Right kidney (tissue), 9 donors: ENCODE results near the gene MTMR1.
A peak's percentile ranks its signal among the peaks of the same experiment; 100 is the strongest.

Experiments
- DNase-seq: peaks from one replicate; pipeline ENCODE4 v3.0.0-alpha.2; 2016
- long read RNA-seq, 8 donors: transcript quantifications; one replicate each; lab custom pipeline, GENCODE V29; 2026

The MTMR1 gene
- long read RNA-seq, donor 1 = 0 reads
- long read RNA-seq, donor 2, partial matches to known transcripts = 5 of 5 reads
- long read RNA-seq, donor 2, other reads (novel, unspliced or antisense) = 0 of 5 reads
- long read RNA-seq, donor 3 = 0 reads
- long read RNA-seq, donor 4 = 0 reads
- long read RNA-seq, donor 5, partial matches to known transcripts = 15 of 15 reads
- long read RNA-seq, donor 5, other reads (novel, unspliced or antisense) = 0 of 15 reads
- long read RNA-seq, donor 6 = 0 reads
- long read RNA-seq, donor 7, partial matches to known transcripts = 11 of 11 reads
- long read RNA-seq, donor 7, other reads (novel, unspliced or antisense) = 0 of 11 reads
- long read RNA-seq, donor 8, partial matches to known transcripts = 0 of 1 reads
- long read RNA-seq, donor 8, other reads (novel, unspliced or antisense) = 0 of 1 reads

DNA sequence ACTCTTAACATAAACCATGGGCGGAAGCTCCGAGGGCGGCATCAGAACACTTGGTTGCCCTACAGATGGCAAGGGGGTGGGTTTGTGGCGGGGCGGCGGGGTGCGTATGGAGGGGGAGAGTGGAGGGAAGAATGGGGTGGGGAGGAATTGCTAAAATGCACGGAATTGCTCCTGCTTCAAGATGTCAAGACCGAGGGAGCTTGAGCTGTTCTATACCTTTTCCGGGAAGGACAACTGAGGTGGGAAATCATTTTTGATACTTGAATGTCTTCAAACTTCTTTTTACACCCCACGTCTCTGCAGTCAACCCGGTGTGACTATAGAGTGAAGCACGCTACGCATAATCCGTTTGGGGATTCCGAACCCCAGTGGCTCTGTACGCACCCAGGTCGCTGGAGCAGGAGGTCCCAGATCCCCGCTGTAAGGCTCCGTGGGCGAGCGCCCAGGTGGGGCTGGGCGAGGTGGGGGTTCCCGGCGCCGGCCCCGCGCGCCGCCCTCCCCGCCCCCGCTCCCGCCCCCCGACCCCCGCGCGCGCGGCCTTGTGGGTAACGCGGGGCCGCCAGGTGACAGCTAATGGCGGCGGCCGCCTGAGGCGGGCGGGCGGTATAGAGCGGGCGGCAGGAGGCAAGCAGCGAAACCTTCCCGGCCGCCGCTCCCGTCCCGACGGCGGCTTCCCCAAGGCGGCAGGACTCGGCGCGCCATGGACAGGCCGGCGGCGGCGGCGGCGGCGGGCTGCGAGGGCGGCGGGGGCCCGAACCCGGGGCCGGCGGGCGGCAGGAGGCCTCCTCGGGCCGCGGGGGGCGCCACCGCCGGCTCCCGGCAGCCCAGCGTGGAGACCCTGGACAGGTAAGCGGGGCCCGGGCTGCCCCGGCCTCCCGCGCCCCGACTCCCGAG, at the start of gene MTMR1:
Gene MTMR1 (plus strand): TSS at position 566 of the 894 bp plus-strand sequence. CDS start 135 bp downstream, at position 701.
- DNase-seq = peak; percentile 36

DNA sequence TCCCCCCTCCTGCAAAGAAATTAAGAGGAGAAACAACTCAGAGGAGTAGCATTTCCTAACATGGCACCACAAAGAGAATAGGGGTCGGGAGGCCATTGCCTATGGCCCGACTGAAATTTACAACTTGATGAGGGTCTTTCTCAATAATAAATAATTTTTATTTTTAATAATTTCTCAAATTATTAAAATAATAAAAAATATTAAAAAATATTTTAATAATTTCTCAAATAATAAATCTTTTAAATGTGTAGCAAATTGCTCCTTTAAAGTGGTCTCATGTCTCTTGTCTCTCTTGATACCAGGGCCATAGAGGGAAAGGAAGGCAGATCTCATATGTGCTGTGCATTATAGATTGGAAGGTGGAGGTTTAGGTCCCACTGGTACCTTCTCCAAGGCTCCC, 49.2 kb upstream of the MTMR1 start:
- no peak for DNase-seq

DNA sequence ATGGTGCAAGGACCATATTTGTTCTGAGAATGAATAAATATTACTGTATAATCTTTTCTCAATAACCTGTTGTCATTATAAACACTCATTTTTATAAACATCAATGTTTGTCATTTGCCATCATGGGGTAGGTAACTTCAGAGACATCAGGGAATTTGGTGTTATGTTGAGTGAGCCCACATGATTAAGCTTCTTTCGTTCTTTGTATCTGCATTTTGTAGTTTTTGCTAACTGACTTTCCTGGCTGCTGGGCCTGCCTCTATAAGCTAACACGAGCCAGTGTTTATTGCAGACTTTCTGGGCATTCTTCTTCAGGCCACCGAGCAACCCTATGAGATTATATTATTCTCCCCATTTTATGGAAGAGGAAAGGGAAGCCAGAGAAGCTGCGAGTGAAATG, 48.8 kb upstream of the MTMR1 start:
- DNase-seq = no peak

DNA sequence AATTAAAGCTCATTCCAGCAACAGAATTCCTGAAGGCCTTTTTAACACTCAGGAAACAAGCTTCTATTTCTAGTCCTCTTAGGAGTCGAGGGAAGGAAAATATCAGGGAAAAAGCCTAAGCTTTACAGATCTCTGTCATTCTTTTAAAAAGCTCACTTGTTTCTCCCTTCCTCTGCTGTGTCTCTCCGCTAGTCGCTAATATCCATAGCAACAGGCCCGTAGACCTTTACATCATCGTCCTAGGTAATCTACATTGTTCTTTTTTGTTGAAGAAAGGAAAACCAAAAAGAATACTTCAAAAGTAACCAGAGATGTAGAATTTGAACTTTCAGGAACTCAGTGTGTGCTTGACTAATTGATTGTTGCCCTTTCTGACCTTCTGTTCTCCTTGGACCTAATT, 45.9 kb upstream of the MTMR1 start:
- DNase-seq = no peak

DNA sequence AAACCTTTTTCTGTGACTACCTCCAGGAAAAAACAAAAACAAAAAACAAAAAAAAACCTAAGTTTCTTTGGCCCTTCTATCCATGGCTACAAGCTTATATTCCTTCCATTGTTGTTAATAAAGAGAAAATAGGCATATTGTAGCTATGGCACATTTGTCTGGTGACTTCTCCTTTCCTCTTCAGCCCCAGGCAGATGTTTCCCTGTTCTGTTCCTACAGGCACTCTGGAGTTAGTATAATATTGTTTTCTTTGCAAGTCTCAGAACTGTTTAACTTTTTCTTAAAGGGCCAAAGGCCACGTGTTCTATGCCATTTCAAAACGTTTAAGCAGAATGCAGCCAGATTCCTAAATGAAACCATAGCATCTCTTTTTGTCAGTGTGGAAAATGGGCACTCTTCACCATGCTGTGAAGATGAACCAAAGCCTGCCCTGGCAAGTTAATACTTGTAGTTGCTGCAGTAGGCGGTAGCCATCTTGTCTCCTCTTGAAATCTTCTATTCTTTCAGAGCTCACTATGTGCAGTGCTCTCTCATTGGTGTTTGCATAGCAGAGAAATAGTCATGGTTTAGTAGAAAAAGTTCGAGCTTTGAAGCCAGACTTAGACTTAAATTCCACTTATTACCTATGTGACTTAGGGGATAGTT, 44.8 kb upstream of the MTMR1 start:
- DNase-seq = no peak

DNA sequence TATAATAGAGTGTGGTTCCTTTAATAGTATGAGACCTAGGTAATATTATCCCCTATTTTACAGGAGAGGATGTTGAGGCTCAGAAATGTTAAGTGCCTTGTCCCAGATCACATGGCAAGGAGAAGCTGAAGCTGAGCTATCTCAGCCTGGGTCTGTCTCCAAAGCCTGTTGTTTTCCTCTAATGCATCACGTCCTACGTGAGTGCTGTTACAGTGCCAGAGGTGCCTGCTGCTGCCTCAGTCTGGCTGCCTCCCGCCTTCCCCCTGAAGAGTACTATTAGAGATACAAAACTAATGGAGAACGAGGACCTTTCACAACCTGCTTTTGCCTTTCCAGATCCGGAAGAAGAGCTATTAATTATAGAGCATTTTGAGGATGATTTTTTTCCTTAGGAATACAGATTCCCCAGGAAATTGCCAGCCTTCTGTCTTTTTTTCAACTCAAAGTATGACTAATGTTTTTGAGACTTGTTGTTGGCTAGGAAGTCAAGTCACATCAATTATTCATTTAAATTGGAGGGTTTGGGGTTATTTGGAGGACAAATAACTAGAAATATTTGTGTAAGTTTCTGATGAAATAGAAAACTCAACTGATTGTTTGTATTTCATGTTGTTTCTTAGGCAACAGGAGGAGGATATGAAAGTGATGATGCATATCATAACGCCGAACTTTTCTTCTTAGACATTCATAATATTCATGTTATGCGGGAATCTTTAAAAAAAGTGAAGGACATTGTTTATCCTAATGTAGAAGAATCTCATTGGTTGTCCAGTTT, 43.9 kb upstream of the MTMR1 start:
- DNase-seq = peak; percentile 2

DNA sequence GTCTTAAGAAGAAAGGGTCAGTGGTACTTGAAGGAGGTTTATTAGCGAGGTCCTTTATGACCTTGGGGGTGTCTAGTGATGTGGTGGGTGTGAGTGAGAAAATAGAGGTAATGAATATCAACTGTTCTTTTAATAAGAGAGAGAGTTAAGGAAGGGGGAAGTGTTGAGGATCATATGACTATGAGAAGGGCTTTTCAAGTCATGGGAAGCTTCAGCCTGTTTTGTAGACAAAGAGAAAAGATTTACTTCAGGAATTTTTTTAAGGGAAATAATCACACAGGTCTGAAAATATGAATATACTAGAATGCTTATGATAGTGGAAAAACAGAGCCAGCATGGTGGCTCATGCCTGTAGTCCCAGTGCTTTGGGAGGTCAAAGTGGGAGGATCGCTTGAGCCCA, 41.3 kb upstream of the MTMR1 start:
- no peak for DNase-seq

DNA sequence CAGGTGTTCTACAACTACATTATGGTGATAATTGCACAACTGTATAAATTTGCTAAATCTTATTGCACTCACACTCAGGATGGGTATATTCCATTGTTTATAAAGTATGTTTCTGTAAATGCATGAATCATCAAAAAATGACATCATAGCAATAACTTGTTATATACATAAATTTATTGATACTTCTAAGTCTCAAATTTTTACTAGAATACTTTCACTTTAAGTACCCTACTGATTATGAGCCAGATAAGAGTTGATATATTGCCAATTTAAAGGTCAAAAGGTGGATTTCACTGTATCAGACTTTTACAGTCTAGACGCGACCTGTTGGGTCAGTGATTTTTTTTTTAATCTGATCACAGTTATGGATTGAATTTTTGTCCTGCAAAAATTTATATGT, 37.4 kb upstream of the MTMR1 start:
- no peak for DNase-seq

DNA sequence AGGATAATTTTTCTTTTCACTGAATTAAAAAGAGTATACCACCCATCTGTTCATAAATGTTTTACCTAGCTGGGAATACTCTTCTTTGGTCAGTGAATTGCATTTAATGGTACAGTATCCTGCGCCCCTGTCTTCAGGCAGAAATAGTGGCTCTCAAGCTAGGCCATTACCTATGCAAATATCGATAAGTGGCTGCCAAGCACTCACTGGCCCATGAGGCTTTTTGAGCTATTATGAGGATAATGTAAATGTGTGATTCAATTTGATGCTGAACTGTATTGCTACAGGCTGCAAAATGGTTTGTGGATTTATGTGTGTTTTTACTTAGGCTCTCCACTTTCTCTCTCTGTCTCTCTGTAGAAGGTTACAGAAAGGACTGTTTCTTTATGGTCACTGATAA, 30.1 kb upstream of the MTMR1 start:
- no peak for DNase-seq

DNA sequence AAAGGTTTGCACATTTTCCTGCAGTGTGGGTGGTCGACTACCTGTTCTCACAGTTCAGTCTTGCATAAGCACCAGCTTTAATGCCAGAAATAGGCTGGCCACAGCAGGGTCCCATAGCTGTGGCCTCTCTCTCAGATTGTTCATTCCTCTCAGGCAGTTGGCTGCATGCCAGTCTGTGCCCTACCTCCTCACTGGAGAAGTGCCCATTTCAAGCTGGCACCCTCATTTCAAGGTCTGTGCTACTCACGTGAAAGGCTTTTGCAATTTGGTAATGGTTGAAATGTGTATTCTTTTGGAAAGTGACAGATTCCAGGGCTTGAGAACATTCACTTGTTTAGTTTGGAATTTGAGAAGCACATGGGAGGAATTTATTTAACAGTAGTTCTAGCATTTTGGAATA, 28.9 kb upstream of the MTMR1 start:
- no peak for DNase-seq

DNA sequence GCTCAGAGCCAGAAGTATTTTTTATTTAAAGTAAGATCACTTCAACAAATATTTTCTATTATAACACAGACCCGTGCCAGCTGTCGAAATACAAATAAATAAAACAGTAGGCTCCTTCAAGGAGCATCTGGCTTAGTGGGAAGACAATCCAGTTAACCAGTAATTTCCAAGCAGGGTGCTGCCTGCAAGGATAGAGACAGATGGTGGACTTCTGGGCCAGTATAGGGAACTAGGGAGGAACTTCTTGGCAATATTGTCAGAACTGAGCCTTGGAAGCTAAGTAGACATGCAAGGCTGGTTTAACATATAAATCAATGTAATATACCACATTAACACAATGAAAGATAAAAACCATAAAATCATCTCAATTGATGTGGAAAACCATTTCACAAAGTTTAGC, 17.0 kb upstream of the MTMR1 start:
- DNase-seq = no peak

DNA sequence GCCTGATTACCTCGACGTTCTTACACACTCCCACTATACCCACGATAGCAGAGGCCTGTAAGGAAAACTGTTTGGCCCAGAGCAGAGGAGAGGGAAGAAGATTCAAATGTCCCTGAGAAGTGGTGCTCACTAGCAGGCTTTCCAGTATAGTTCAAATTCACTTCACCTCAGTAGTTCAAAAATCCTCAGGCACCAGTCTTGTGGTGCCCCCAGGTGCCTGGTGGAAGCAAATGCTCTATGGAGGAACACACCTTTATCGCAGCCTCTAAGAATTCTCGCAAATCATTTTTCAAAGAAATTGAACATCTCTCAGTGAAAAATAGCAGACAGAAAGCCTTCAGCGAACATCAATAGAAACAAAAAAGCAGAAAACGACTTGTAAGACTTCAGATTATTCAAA, 12.2 kb upstream of the MTMR1 start:
- no peak for DNase-seq

DNA sequence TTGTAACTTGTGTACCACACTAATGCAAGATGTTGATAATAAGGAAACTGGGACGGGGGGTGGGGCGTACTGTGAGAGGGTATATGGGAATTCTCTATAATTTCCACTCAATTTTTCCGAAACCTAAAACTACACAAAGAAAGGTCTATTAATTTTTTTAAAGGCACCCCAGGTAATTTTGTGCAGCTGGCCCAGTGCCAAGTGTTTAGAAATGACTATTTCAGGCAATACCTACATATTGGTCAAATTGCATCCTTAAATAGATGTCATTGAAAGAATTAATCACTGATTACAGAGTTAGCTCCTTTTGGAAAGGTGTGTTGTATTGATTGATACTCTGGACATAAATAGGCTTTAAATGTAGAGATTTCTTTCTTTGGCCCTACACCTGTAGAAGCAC, 10.1 kb upstream of the MTMR1 start:
- DNase-seq = no peak

DNA sequence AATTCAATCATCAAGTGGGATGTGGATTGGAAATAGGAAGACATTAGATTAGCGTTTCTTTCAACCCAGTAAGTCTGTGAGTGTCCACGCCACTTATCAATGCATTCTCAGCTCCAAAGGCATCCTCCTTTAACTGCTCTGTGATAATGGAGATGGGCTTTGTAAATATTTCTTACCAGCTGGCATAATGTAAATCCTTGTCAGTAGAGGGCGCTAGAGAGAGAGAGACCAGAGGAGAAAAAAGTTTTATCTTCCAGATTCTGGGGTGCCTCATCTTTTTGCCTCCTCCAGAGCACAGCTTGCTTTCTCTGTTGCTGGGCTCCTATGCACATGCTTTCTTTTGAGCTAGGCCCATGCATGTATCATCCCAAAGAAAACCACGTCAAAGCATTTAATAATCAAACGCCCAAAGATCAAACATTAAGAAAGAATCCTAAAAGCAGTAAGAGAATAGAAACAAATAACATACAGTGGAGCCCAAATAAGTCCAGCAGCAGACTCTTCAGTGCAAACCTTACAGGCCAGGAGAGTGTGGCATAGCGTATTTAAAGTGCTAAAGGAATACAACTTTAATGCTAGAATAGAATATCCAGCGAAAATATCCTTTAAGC, 9.6 kb upstream of the MTMR1 start:
- no peak for DNase-seq

DNA sequence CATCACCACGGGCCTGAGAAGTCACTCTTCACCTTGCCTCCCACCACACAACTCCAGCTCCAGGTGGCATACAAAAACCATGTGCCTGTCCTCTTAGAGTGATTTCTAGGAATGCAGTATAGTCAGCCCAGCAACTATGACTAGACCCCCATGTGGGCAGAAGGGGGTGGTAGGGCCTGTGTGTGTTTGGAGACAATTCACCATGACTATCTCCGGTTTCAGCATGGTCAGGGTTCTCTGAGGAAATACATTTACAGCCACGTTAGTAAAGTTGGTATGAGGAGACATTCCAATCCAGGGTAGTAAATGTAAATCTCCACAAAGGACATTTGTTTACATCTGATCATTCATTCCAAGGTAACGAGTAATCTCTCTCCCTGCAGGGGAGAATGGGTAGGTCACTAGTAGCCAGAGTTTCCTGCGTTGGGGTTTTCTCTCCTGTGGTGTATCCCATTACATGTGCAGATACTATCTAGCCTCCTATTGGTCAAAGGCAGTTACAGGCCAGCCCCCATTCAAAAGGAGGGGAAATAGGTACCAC, 4.2 kb upstream of the MTMR1 start:
- DNase-seq = no peak

DNA sequence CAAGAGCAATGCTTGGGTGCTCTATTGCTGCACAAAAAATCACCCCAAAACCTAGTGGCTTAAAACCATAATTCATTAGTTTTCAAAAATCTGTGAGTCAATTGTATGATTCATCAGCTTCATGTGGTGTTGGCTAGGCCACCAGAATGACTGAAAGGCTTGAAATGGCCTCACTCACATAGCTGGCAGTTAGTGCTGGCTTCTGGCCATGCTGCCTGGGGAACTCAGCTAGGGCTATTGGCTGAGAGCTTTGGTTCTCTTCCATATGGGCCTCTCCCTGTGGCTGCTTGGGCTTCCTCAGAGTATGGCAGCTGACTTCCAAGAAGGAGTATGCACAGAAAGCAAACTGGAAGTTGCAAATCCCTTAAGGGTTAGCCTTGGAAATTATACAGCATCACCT, 3.1 kb upstream of the MTMR1 start:
- DNase-seq = no peak

DNA sequence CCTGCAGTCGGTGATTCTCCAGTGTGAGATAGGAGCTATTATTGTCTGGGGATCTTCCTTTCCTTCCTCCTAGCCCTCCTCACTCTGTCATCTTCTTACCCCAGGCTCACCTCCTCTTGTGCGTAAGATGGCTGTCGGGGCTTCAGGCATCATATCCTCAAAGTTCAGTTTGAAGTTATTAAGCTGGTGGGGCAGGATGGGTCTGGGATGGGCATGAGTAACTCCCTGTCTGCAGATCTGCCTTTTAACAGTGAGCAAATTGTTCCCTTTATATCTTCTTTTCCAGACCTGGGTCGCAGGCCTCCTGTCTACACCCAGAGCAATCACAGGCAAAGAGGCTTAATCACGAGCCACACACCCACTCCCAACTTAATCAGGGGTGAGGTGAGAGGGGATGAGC, 900 bp upstream of the MTMR1 start:
- peak; percentile 7 for DNase-seq

DNA sequence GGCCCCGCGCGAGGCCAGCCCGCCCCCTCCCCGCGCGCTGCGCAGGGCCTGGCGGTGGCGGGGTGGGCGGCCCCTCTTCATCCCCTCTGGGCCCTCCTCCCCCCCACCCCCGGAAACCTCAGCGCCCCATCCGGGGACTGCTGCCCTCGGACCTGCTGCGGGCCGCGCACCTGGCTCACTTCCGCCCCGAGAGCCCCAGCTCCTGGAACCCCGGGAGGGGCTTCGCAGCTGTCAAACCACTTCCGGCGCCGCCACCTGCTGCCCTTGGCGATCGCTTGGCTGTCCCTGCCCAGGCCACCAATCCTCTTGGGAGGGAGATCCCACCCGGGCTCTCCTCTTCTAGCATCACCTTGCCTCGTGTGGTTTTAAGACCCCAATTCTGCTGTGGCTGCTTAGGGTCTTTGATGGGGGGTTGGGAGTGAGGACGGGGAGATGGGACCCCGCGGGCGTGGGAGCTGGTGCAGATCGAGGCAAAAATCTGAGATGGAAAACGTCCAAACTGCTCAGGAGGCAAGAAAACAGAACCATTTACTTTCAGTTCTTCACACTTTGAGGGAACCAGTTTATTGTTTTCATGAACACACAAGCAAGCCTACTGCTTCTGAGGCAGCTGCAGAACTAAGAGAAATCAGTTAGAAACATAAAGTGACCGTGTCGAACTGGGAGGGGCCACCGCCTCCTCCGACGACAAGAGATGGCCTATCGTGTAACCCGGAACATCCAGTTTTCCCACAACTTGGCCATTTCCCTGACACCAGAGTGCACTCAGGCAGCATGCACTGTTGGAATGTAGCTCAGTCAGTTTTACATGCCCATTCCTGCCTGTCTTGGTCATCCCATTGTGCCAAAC, 754 bp downstream of the MTMR1 start:
- DNase-seq = peak; percentile 39

DNA sequence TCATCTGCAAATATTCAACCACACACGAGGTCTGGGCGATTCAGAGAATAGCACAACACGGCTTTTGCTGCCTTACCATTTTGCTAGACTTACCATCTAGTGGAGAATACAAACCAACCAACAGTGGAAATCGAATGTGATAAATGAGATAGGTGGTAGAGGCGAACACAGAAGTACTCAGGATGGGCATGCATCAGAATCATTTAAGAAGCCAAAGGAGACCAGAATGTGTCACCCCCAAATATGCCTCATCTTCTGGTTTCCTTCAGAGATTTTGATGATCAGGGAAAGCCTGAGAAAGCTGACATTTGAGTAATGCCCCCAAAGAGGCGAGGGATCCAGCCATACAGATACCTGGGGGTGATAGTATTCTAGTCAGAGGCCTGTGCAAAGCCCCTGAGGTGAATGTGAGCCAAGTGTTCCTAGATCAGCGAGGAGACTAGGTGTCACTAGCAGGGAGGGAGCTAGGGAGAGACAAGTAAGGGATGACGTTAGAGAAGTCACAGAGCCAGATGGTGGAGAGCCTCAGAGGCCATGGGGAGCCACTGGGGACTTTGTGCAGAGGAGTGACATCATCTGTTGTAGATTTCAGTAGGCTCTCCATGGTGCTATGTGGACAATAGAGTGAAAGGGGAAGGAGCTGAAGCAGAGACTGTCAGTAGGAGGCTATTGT, 1.7 kb downstream of the MTMR1 start:
- no peak for DNase-seq

DNA sequence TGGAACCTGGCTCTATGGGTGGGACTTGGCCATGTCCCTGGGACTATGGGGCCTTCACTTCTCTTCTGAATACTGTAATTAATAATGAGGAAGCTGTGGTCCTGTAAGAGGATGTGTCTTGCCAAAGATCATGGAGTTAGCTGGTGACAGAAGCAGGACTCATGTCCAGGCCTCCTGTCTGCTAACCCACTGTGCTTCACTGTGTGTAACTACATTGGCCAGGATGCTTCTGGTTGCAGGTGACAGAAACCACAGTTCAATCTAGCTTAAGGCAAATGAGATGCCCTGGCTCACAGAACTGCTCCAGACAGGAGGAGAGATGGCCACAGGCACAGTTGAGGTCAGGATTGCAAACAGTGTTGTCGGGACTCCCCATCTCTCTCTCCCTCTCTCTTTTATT, 3.1 kb downstream of the MTMR1 start:
- no peak for DNase-seq
